Colon (tissue), 2 donors: ENCODE results near the gene RASL12.
"Not testable (repeated sequence)": the region's sequence is repeated elsewhere in the genome, so short reads cannot be mapped to it uniquely, and the experiment has no call there.

Source experiments
- FAIRE-seq: peaks from 2 replicates; lab custom pipeline; 2012; peaks lifted over from hg19 to GRCh38; lab: Jason Lieb, UNC
- donor health status: control.
- donor health status: control.

The RASL12 gene

GRCh38 chr15:65075607-65076395, 8.0 kb upstream of the RASL12 start:
- not testable (repeated sequence) for FAIRE-seq

- not testable (repeated sequence) for FAIRE-seq
Measured at GRCh38 chr15:65074946-65075345, 7.2 kb upstream of the RASL12 start.

DNA sequence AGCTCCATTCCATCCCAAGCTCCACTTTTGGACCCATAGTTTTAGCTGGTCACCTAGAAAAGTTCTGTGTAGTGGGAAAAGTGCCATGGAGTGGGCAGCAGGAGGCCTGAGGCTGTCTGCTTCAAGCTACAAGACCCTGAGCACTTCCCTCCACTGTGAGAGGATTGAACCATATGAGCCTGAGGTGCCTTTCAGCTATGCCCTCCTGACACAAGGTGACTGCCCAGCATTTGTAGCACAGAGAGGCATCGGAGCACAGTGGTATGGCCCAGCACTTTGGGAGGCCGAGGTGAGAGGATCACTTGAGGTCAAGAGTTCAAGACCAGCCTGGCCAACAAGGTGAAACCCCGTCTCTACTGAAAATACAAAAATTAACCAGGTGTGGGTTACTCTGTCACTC, 4.8 kb upstream of the RASL12 start:
- FAIRE-seq: no peak

DNA sequence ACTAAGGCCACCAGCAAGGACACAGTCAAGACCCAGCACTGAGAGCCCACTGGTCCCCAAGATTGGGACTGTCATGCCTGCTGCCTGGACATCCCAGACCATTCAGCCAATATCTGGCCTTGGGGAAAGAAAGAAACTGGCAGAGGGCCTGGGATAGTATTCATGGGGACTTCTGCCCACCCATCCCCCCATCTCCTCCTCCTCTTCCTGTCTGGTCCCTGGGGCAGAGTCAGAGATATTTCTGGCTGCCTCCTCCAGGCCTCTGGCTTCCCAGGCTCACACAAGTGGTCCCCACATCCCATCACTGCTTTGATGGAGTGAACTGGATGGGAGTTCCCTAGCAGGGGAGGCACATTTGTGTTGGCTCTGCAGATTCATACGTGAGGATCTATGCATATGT, 4.2 kb upstream of the RASL12 start:
- no peak for FAIRE-seq

- no peak for FAIRE-seq
Measured at GRCh38 chr15:65071381-65071811, 3.6 kb upstream of the RASL12 start.

DNA sequence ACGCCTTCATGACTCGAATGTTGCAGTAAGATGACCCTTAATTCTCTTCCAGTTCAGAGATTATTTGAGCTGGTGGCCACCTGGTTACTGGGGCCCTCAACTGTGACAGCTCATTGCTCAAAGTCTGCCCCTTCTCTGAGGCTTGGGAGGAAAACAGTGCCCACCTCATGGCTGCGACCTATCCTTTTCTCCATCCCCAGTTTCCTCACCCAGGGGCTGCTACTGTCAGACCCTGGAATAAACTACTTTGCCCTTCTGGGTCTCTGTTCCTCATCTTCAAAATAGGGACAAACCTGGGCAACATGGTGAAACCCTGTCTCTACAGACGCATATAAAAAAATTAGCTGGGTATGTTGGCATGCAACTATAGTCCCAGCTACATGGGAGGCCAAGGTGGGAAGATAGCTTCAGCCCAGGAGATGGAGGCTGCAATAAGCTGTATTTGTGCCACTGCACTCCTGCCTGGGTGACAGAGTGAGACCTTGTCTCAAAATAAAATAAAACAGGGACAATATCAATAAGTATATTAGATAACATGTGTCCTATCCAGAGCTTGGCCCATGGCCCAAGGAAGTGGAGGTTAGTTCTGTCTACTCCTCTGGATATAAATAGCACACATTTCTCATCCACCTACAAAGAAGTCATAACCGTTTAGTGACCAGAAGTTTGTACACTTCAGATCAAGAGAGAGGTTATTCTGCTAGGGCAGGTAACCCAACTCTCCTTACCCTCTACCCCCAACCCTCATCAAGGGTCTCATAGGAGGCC, 2.2 kb upstream of the RASL12 start:
- FAIRE-seq: no peak

- no peak for FAIRE-seq
Measured at GRCh38 chr15:65069179-65069578, 1.4 kb upstream of the RASL12 start.

- FAIRE-seq: no peak
Measured at GRCh38 chr15:65068403-65068788, 605 bp upstream of the RASL12 start.

- no peak for FAIRE-seq
Measured at GRCh38 chr15:65067317-65067644, 510 bp downstream of the RASL12 start.

- no peak for FAIRE-seq
Measured at GRCh38 chr15:65066635-65067316, 1.0 kb downstream of the RASL12 start.

GRCh38 chr15:65066001-65066634, 1.7 kb downstream of the RASL12 start:
- FAIRE-seq: no peak

GRCh38 chr15:65062726-65063125, 5.1 kb downstream of the RASL12 start:
- FAIRE-seq: no peak

GRCh38 chr15:65062061-65062460, 5.7 kb downstream of the RASL12 start:
- FAIRE-seq: no peak

DNA sequence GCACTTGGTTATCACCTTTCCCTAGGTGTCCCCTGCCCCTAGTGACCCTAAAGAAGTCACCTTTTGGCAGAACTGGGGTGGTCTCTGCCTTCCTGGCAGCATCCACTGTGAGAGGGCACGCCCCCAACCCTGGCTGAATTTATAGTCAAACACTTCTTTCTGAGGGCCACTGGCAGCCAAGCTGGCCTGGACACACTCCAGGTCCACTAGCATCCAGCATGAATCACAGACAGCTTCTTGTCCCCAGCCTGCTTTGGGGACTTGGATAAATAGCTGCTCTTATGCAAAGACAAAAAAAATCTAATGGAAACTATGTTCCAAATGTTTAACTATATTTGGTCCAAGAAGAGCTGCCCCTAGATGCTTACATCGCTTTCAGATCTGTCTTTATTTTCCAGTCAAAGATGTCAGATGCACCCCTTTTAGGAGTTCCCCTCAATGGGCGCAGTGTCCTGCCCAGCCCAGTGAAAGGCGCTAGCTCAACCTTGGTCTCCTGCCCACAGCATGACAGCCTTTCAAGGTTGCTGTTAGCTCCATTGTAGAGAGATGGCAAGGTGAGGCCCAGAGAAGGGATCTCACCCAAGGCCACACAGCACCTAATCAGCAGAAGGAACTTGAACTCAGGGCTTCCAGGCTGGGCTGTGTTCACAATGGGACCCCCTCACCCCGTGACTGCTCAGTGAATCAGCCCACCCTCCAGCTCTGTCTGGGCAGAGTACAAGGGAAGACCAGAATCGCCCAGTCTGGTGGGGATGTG, 7.0 kb downstream of the RASL12 start:
- no peak for FAIRE-seq

- no peak for FAIRE-seq
Measured at GRCh38 chr15:65059931-65060596, 7.7 kb downstream of the RASL12 start.

DNA sequence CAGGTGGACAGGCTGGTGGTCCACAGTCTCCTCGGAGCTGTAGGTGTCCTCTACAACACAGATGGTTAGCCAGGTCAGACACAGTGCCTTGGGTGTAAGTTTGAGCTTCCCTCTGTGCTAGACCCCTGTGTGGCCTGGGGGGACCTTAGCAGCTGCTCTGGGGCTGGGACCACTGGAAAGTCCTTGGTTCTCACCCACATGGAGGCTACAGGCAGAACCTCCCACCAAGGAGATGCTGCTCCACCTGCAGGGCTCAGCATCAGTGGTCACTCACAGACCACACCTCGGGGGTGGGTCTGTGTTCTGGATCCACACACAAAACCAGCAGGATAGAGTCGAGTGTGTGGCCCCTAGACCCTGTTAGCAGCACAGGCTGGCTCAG, 8.4 kb downstream of the RASL12 start:
- no peak for FAIRE-seq

- no peak for FAIRE-seq
Measured at GRCh38 chr15:65058394-65059368, 9.1 kb downstream of the RASL12 start.

- FAIRE-seq: no peak
Measured at GRCh38 chr15:65057549-65057940, 10.2 kb downstream of the RASL12 start.

- FAIRE-seq: no peak
Measured at GRCh38 chr15:65056868-65057548, 10.8 kb downstream of the RASL12 start.

- no peak for FAIRE-seq
Measured at GRCh38 chr15:65056106-65056505, 11.7 kb downstream of the RASL12 start.
